Activated T-cell treated with anti-CD3 and anti-CD28 coated beads, Interleukin-2, amount 50 U/mL, for 24 hours (primary cell): Measurements from ENCODE around the gene UCHL5.

Source experiments
- DNase-seq: peaks from one replicate; pipeline ENCODE4 v3.0.0-alpha.2; 2020
- H3K27ac Mint-ChIP-seq: 2 replicates; pipeline ENCODE4 v1.8.0; 2020; ENCODE audit warnings: mild to moderate bottlenecking, mixed read lengths
- H3K27me3 Mint-ChIP-seq: 2 replicates; pipeline ENCODE4 v1.8.0; 2020; ENCODE audit warnings: mixed read lengths
- H3K36me3 Mint-ChIP-seq: 2 replicates; pipeline ENCODE4 v1.8.0; 2020; ENCODE audit warnings: low read depth, mixed read lengths
- H3K4me1 Mint-ChIP-seq: 2 replicates; pipeline ENCODE4 v1.8.0; 2020; ENCODE audit warnings: low read depth, mixed read lengths
- H3K4me3 Mint-ChIP-seq: 2 replicates; pipeline ENCODE4 v1.8.0; 2020; ENCODE audit warnings: mild to moderate bottlenecking, moderate library complexity, mixed read lengths
- H3K9me3 Mint-ChIP-seq: 2 replicates; pipeline ENCODE4 v1.8.0; 2020; ENCODE audit warnings: mixed read lengths

The UCHL5 gene, protein sequence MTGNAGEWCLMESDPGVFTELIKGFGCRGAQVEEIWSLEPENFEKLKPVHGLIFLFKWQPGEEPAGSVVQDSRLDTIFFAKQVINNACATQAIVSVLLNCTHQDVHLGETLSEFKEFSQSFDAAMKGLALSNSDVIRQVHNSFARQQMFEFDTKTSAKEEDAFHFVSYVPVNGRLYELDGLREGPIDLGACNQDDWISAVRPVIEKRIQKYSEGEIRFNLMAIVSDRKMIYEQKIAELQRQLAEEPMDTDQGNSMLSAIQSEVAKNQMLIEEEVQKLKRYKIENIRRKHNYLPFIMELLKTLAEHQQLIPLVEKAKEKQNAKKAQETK

DNA sequence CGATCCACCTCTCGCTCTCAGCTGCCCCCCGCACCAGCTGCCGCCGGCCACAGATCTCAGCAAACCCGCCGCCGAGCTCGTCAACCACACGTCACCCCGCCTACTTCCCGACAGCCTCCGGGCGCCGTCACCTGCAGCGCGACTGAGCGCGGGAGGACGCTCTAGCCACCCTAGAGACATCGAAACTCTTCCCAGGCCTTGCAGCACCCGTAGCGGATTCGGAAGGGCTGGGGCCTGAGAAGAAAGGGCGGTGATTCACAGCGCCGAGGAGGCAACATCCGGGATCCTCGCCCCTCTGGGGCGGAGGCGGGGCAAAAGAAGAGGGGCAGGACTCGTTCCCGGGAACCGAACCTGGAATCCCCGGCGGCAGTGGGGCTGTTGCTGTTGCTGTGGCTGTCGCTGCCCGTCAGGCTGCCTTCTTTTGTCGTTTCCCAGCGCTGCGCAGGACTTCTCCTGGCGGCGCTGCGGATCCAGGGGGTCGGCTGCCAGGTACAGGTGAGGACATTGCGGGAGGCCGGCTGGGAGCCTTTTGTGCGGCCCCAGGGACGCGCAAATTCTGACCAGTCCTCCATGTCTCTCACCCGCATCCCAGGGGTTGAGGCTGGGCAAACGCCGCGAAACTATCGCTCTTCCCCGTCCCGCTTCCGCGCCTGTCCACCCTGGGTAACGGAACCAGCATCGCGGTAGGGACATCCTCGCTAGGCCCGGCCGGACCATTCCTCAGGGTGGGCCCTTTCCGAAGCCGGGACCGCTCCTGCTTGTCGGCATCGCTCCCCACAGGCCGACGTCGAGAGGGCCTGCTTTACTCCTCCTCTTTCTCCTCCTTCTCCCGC is at the start of gene UCHL5, which contains the start of gene RO60:
UCHL5 (minus strand) TSS at position 79 of the 833 bp plus-strand sequence. CDS start 100 bp downstream, outside the sequence.
RO60 (plus strand) TSS at position 331 of the 833 bp plus-strand sequence. CDS start 9,443 bp downstream, outside the sequence.
- peak; percentile 93 for DNase-seq
- Mint-ChIP-seq H3K9me3 (no peaks in the 10 kb centered on the region), H3K36me3 (peaks cover 69% of the 10 kb centered on the region), H3K4me3 (peak within 1 kb of the TSS; percentile 100), H3K27me3 (no peaks in the 10 kb centered on the region), H3K4me1 (peaks cover 61% of the 10 kb centered on the region), H3K27ac (peak within 1 kb of the TSS; percentile 99)

DNA sequence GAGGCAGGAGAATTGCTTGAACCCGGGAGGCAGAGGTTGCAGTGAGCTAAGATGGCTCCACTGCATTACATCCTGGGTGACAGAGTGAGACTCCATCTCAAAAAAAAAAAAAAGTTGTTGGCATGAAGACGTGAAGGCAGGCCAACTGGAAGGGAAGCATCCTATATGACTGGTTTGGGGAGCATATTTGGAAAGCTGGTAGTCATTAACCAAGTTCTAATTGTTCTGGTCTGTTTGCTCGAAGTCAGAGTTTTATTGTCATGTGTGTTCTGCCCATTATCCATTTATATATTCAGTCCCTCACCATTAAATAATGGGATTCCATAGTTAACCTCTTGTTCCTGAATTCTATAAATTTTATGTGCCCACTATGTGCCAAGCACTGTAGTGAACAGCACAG is 49.3 kb upstream of the UCHL5 start:
- H3K27ac Mint-ChIP-seq: no peak overlapping the region
- H3K4me3 Mint-ChIP-seq: no peak overlapping the region

DNA sequence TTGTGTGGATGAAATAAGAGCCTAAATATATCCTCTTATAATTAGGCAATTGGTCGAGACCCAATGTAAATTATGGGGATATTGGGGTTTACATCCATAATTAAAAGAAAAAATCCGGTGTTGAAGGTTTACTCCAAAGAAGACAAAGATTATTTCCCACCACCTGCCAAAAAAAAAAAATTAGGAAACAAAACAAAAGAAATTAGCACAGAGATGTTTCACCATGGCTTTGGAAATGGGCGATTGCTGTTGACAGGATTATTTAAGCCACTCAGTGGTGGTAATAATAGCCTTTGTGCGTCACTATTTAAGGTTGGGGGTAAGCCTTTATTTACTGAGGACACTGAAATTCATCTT is 46.6 kb upstream of the UCHL5 start:
- H3K27ac Mint-ChIP-seq: peak overlapping the region; percentile 65
- no peaks in the 10 kb centered on the region for H3K27me3 Mint-ChIP-seq
- no peak for DNase-seq
- H3K36me3 Mint-ChIP-seq: peaks cover 15% of the 10 kb centered on the region
- peaks cover 26% of the 10 kb centered on the region for H3K4me1 Mint-ChIP-seq
- H3K9me3 Mint-ChIP-seq: no peaks in the 10 kb centered on the region
- H3K4me3 Mint-ChIP-seq: peak overlapping the region; percentile 92

More for the DNA sequence above, 49.3 kb upstream of the UCHL5 start:
- Mint-ChIP-seq H3K9me3 (no peaks in the 10 kb centered on the region), H3K36me3 (peaks cover 7% of the 10 kb centered on the region), H3K27me3 (no peaks in the 10 kb centered on the region), H3K4me1 (peaks cover 18% of the 10 kb centered on the region)
- no peak for DNase-seq

DNA sequence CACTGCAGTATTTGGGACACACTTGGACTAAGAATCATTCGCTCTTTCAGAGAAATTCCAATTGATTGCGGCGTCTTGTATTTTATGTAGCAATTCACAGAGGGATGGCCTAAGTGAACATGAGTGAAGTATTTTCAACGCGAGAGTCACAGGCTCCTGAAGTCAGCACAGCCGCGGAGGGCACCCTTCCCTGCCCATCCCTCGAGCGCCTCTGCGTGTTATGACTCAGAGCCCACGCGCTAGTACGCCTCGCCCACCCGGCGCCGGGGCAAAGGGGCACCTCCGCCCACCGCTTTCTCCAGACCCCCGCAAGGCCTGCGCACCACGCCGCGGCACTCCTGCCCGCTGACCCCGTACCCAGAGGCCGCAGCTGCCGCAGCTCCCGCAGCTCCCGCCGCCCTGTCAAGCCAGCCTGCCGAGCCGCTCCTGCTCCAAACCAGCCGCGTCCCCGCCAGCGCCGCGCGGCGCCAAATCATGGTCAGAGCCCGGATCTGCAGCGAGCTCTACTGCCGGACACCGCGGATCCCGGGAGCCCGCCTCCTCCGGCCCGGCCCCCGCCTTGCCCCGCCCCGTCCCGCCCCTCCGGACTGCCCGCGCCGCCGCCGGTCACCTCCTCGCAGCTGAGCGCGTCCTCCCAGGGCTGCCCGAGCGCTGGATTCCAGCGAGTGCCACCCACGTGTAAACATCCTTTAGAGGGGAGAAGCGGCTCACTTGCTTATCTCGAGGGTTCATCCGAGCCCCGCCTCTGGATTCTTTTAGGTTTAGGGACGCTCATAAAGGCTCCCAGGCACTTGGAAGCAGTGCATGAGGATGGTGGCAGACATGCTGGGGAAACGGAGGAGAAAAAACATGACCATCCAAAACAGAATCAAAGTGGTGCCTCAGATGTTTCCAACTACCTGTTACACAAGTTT is 46.0 kb upstream of the UCHL5 start, which contains the start of gene GLRX2:
GLRX2 (minus strand) TSS at position 508 of the 914 bp plus-strand sequence; CDS start at position 476, 32 bp downstream.
- DNase-seq: peak; percentile 75
- H3K27me3 Mint-ChIP-seq: no peaks in the 10 kb centered on the region
- H3K36me3 Mint-ChIP-seq: peaks cover 22% of the 10 kb centered on the region
- peak within 1 kb of the TSS; percentile 92 for H3K4me3 Mint-ChIP-seq
- no peaks in the 10 kb centered on the region for H3K9me3 Mint-ChIP-seq
- peaks cover 26% of the 10 kb centered on the region for H3K4me1 Mint-ChIP-seq
- H3K27ac Mint-ChIP-seq: peak within 1 kb of the TSS; percentile 88

DNA sequence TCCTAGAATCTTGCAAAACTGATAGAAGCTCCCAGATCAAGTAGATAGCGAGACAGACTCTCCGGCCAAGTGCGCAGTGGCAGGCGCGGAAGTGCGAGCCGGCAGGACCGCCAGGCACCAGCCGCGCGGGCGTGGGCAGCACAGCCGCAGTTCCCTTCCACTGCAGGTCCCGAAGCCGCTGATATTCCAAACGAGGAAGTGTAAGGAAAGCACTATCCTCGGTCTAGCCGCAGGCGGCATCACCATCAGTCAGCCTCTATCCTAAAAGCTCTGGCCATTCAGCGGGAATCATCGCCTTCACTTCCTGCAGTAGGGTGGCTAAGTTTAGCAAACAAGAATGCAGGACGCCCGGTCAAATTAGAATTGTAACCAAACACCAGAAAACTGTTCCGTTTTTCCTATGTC is 45.3 kb upstream of the UCHL5 start:
- Mint-ChIP-seq H3K9me3 (no peaks in the 10 kb centered on the region), H3K4me3 (peak overlapping the region; percentile 92), H3K27me3 (no peaks in the 10 kb centered on the region), H3K4me1 (peaks cover 26% of the 10 kb centered on the region), H3K27ac (peak overlapping the region; percentile 88), H3K36me3 (peaks cover 28% of the 10 kb centered on the region)
- peak; percentile 53 for DNase-seq

DNA sequence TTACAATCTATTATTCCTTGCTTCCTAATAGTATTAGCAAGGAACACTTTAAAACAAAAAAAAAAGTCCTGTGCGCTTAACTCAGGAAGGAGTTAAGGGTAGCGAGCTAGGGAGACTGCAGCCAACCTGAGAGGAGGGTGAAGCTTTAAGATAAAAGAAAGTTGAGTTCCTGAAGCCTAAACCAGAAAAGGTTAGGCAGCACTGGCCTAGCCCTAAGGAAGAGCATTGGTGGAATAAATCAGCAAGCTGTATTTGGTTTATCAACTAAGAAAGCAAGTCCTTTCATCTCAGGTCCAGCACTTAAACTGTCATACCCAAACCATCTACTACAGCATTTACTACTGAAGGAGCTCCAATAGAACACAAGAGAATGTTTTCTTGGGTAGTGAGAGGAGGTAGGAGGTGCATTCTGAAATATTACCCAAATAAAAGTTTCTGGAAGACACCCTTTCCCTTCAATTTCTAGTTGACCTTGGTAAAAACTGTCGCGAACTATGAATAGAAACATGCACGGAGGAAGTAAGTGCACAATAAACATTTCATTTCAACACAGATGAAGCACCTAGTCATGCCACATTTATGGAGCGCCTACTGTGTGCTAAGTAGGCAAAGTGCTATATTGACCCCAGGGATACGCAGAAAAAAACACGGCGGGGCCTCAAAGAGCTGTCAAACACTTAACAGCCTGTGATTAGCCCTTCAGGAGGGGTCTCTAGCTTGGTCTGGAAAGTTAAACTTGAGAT is 44.8 kb upstream of the UCHL5 start:
- peak overlapping the region; percentile 55 for H3K27ac Mint-ChIP-seq
- DNase-seq: no peak

DNA sequence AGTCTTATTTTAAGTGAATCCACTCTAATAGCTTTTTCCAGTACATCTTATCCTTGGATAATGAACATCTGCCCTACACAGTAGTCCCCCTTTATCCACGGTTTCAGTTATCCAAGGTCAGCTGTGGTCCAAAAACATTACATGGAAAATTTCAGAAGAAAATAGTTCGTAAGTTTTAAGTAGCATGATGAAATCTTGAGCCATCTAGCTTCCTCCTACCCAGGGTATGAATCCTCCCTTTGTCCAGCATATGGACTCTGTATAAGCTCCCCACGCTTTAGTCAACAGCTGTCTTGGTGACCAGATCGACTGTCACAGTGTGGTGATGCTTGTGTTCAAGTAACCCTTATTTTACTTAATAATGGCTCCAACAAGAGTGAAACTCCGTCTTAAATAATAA is 43.5 kb upstream of the UCHL5 start:
- Mint-ChIP-seq H3K27ac (no peak overlapping the region), H3K36me3 (peaks cover 46% of the 10 kb centered on the region), H3K4me3 (no peak overlapping the region), H3K9me3 (no peaks in the 10 kb centered on the region), H3K27me3 (no peaks in the 10 kb centered on the region), H3K4me1 (peaks cover 29% of the 10 kb centered on the region)
- DNase-seq: no peak

More for the DNA sequence above, 44.8 kb upstream of the UCHL5 start:
- no peaks in the 10 kb centered on the region for H3K27me3 Mint-ChIP-seq
- no peaks in the 10 kb centered on the region for H3K9me3 Mint-ChIP-seq
- H3K36me3 Mint-ChIP-seq: peaks cover 34% of the 10 kb centered on the region
- peaks cover 26% of the 10 kb centered on the region for H3K4me1 Mint-ChIP-seq
- H3K4me3 Mint-ChIP-seq: peak overlapping the region; percentile 92

DNA sequence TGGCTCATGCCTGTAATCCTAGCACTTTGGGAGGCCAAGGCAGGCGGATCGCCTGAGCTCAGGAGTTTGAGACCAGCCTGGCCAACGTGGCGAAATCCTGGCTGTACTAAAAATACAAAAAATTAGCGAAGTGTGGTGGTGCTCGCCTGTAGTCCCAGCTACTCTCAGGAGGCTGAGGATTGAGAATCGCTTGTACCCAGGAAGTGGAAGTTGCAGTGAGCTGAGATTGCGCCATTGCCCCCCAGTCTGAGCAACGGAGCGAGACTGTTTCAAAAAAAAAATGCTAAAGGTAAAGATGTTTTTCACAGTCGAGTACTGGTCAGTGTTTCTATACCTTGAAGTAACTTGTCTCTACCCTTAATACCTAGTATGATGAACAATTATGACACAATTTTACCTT is 35.0 kb upstream of the UCHL5 start:
- Mint-ChIP-seq H3K27ac (peak overlapping the region; percentile 26), H3K9me3 (no peaks in the 10 kb centered on the region), H3K4me1 (peaks cover 5% of the 10 kb centered on the region), H3K27me3 (no peaks in the 10 kb centered on the region), H3K36me3 (peaks cover 71% of the 10 kb centered on the region), H3K4me3 (no peak overlapping the region)
- no peak for DNase-seq

DNA sequence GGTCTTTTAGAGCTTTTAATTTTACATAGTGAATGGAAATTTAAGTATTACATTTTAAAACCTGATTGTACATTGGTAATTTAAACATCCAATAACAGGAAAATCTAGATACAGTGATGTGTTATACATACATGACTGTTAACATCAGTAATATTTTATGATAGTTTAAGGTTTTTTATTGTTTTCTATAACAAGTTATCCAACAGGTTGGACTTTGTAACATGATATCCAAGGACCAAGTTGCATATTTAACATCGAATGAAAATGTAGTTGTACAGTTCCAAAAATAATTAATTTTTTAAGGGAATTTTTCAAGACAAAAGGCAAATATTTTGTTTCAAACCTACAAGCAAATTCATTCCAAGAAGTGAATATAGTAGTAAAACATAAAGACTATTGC is 31.7 kb upstream of the UCHL5 start:
- Mint-ChIP-seq H3K4me3 (no peak overlapping the region), H3K4me1 (no peaks in the 10 kb centered on the region), H3K36me3 (peaks cover 58% of the 10 kb centered on the region), H3K27ac (no peak overlapping the region), H3K27me3 (no peaks in the 10 kb centered on the region), H3K9me3 (no peaks in the 10 kb centered on the region)
- no peak for DNase-seq

DNA sequence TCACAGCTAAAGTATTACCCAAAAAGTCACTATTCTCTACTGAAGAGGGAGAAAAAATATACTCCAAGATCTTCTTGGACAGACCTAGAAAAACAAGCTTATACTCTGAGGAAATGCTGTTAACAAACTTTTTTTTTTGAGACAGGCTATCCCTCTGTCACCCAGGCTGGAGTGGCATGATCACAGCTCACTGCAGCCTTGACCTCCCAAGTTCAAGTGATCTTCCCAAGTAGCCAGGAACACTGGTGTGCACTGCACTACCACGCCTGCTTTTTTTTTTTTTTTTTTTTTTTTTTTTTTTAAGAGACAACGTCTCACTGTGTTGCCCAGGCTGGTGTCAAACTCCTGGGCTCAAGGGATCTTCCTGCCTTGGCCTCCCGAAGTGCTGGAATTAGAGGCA is 28.7 kb upstream of the UCHL5 start:
- Mint-ChIP-seq H3K9me3 (no peaks in the 10 kb centered on the region), H3K4me3 (no peak overlapping the region), H3K27me3 (no peaks in the 10 kb centered on the region), H3K27ac (no peak overlapping the region), H3K4me1 (no peaks in the 10 kb centered on the region), H3K36me3 (peaks cover 64% of the 10 kb centered on the region)
- no peak for DNase-seq

DNA sequence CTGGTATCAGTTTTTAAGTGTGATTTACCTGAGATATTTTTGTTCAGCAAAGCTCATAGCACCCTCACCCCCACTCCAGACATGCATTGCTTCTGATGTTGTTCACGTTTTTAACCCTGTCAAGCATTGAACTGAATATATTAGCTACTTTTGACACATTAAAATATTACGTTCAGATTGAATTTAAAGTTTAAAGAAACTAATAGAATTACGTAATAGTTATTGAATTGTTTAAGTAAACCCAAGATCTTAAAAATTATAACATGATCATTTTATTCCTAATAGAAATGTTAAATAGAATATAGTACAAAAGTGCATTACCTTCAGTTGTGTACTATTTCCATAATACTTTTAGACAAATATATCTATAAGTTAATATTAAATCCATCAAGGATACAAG is 27.2 kb upstream of the UCHL5 start:
- Mint-ChIP-seq H3K4me1 (no peaks in the 10 kb centered on the region), H3K27ac (no peak overlapping the region), H3K36me3 (peaks cover 73% of the 10 kb centered on the region), H3K4me3 (no peak overlapping the region), H3K9me3 (no peaks in the 10 kb centered on the region), H3K27me3 (no peaks in the 10 kb centered on the region)
- DNase-seq: no peak

DNA sequence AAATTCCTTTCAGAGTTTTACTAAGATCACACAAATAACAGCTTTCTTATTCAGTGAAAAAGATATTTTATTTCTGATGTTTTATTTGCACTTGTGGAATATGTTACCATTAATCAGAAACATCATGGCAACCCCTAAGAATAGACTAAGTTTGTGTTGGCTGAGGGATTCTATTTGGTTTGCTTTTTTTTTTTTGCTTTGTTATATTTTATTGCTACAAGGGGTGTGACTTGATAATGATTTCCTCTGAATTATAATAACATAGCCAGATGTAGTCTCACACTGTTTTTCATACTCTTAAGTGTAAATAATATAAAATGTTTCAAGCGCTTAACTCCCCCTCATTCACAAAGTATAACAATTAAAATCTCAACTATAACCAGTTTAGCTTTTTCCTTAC is 26.1 kb upstream of the UCHL5 start:
- H3K27ac Mint-ChIP-seq: no peak overlapping the region
- no peaks in the 10 kb centered on the region for H3K27me3 Mint-ChIP-seq
- no peaks in the 10 kb centered on the region for H3K9me3 Mint-ChIP-seq
- H3K36me3 Mint-ChIP-seq: peaks cover 72% of the 10 kb centered on the region
- no peak for DNase-seq
- no peaks in the 10 kb centered on the region for H3K4me1 Mint-ChIP-seq
- no peak overlapping the region for H3K4me3 Mint-ChIP-seq

DNA sequence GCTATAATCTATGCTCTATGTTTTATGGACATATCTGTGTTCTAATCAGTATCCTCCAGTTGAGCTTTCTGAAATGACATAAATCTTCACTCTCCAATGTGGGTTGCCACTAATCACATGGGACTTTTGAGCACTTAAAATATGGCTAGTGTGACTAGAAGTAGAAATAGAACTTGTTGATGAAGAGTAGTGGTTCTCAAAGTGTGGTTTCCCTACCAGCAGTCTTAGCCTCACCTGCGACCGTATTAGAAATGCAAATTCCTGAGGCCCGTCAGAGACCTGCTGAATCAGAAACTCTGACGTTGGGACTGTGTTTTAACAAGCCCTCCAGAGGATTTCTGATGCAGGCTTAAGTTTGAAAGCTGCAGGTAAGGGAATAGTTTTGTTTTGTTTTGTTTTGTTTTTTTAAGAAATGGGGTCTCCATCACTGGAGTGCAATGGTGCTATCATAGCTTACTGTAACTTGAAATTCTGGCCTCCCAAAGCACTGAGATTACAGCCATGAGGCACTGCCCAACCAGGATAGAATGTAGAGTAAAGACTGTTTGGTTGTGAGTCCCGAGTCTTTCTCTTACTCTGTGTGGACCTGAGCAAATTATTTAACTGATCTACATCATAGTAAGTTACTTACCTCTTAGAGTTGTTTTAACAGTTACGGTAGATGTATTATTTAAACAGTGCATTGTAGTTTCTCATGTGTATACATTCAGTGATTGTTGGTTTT is 24.4 kb upstream of the UCHL5 start:
- Mint-ChIP-seq H3K9me3 (no peaks in the 10 kb centered on the region), H3K27me3 (no peaks in the 10 kb centered on the region), H3K27ac (peak overlapping the region; percentile 31), H3K4me3 (no peak overlapping the region), H3K36me3 (peaks cover 77% of the 10 kb centered on the region), H3K4me1 (no peaks in the 10 kb centered on the region)
- DNase-seq: no peak
